Parathyroid adenoma (tissue), 2 donors: ENCODE results near the gene OTOP3.
A peak's percentile ranks its signal among the peaks of the same experiment; 100 is the strongest.

Experiments used
- H2AFZ ChIP-seq: fragments of 300-600 bp; sonication (generic); one replicate; pipeline ENCODE4 v1.7.0; 2017; ENCODE audit warnings: antibody characterized with exemption, mild to moderate bottlenecking
- H3K27ac ChIP-seq: fragments of 300-600 bp; sonication (generic); one replicate; pipeline ENCODE4 v1.7.0; 2017
- H3K27me3 ChIP-seq: fragments of 300-600 bp; sonication (generic); one replicate; pipeline ENCODE4 v1.7.0; 2017; ENCODE audit warnings: low read length; ENCODE audit not compliant: control insufficient read depth, insufficient read depth
- H3K36me3 ChIP-seq: fragments of 300-600 bp; sonication (generic); one replicate; pipeline ENCODE4 v1.7.0; 2017; ENCODE audit warnings: low read length; ENCODE audit not compliant: control insufficient read depth, insufficient read depth
- H3K4me1 ChIP-seq: fragments of 300-600 bp; sonication (generic); one replicate; pipeline ENCODE4 v1.7.0; 2017; ENCODE audit warnings: control low read depth
- H3K4me2 ChIP-seq: fragments of 300-600 bp; sonication (generic); one replicate; pipeline ENCODE4 v1.7.0; 2017; ENCODE audit warnings: low read length
- H3K4me3 ChIP-seq: fragments of 300-600 bp; sonication (generic); one replicate; pipeline ENCODE4 v1.7.0; 2017; ENCODE audit warnings: low read depth, low read length
- H3K79me2 ChIP-seq: fragments of 300-600 bp; sonication (generic); one replicate; pipeline ENCODE4 v1.7.0; 2017; ENCODE audit warnings: control low read depth
- H3K9ac ChIP-seq: fragments of 300-600 bp; sonication (generic); one replicate; pipeline ENCODE4 v1.7.0; 2017; ENCODE audit warnings: mild to moderate bottlenecking
- H3K9me3 ChIP-seq: fragments of 300-600 bp; sonication (generic); one replicate; pipeline ENCODE4 v1.7.0; 2017; ENCODE audit warnings: low read length; ENCODE audit not compliant: control insufficient read depth
- CTCF ChIP-seq: fragments of 300-600 bp; sonication (generic); IDR thresholded peaks from one replicate; pipeline ENCODE4 v1.7.0; 2017; ENCODE audit warnings: antibody characterized with exemption, mild to moderate bottlenecking
- donor health status: primary hyperparathyroidism.

Gene OTOP3

DNA sequence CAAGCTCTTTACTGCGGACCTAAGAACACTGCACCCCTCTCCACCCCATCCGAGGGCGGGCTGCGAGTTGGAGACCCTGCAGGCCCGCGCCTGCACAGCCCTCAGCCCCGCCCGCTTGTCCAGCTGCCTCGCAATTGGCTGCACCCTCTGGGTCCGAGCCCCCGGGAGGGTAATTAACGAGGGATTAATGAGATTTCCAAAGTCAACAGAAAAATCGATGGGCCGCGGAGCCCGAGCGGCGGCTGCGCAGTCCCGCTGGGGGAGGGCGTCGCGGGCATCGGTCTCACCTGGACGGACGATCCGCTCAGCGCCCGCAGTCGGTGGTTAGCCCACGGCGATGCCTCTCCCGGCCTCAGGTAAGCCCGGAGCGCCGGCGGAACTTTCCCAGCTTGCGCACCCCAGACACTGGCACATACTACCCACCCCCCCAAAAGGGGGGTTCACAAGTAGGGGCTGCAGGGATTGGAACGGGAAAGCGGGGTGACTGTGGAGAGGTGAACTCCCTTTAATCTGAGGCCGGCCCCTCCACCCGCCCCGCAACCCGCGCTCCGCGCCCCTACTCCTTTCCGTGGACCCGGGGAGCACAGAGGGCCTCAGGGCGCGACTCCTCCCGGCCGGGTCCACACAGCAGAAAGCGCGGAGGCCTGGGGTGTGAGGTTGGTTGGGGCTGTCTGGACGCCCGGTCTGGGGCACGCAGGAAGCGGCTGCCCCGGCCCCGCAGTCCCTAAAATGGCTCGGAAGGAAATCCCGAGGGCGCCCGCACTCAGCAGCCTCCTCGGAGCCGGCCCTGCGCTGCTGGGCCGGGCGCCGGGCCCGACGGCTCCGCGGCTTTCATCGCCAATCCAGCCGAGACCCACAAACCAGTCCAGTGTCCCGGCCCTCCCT is at the start of gene OTOP3:
Gene OTOP3 (plus strand): TSS at position 314 of the 885 bp plus-strand sequence. CDS start 24 bp downstream, at position 338.
- Histone ChIP-seq H3K27me3 (peaks cover 8% of the 10 kb centered on the region), H2AFZ (peak within 1 kb of the TSS; percentile 38), H3K4me2 (peak within 1 kb of the TSS; percentile 22), H3K36me3 (no peaks in the 10 kb centered on the region), H3K4me1 (no peaks in the 10 kb centered on the region), H3K9me3 (no peaks in the 10 kb centered on the region), H3K4me3 (no peak within 1 kb of the TSS), H3K9ac (no peak within 1 kb of the TSS), H3K79me2 (no peaks in the 10 kb centered on the region), H3K27ac (no peak within 1 kb of the TSS)
- TF ChIP-seq CTCF: no peak

GRCh38 chr17:74888469-74888868 is 47.2 kb upstream of the OTOP3 start:
- H3K36me3 ChIP-seq: no peaks in the 10 kb centered on the region
- H3K4me3 ChIP-seq: no peak overlapping the region
- no peak for TF ChIP-seq CTCF

DNA sequence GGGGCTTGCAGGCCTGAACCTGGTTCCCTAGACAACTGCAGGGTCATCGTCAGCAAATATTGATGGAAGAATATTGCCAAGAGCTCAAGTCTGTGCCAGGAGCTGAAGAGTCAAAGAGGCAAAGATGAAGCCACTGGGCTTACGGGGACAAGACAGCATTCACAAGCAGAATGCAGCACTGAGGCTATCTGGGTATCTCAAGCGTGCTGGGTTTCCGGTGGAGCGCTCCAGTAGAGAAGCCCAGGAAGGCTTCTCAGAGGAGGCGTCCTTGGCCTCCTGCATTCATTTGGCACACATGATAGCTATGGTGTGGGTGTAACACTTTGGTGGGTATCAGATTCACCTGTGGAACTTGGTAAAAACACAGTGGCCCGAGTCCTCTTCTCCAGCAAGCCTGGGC is 45.1 kb upstream of the OTOP3 start:
- Histone ChIP-seq H3K27me3 (no peaks in the 10 kb centered on the region), H3K27ac (no peak overlapping the region), H3K4me2 (no peak overlapping the region), H3K9me3 (no peaks in the 10 kb centered on the region), H3K79me2 (no peaks in the 10 kb centered on the region), H3K4me1 (no peaks in the 10 kb centered on the region), H2AFZ (no peak overlapping the region), H3K9ac (no peak overlapping the region), H3K36me3 (no peaks in the 10 kb centered on the region), H3K4me3 (no peak overlapping the region)
- TF ChIP-seq CTCF: no peak

More at GRCh38 chr17:74888469-74888868, 47.2 kb upstream of the OTOP3 start:
- no peak overlapping the region for H3K27ac ChIP-seq
- H3K9me3 ChIP-seq: no peaks in the 10 kb centered on the region
- no peak overlapping the region for H3K4me2 ChIP-seq
- no peaks in the 10 kb centered on the region for H3K4me1 ChIP-seq
- H3K9ac ChIP-seq: no peak overlapping the region
- no peaks in the 10 kb centered on the region for H3K79me2 ChIP-seq
- H2AFZ ChIP-seq: no peak overlapping the region
- no peaks in the 10 kb centered on the region for H3K27me3 ChIP-seq

GRCh38 chr17:74892013-74892841 is 43.5 kb upstream of the OTOP3 start:
- Histone ChIP-seq H2AFZ (no peak overlapping the region), H3K27me3 (no peaks in the 10 kb centered on the region), H3K36me3 (no peaks in the 10 kb centered on the region), H3K9ac (no peak overlapping the region), H3K4me2 (no peak overlapping the region), H3K4me1 (no peaks in the 10 kb centered on the region), H3K27ac (no peak overlapping the region), H3K79me2 (no peaks in the 10 kb centered on the region), H3K4me3 (no peak overlapping the region), H3K9me3 (no peaks in the 10 kb centered on the region)
- no peak for TF ChIP-seq CTCF
